ENCODE data around the gene PALM.
"Not testable (repeated sequence)": the region's sequence is repeated elsewhere in the genome, so short reads cannot be mapped to it uniquely, and the experiment has no call there.

DNA sequence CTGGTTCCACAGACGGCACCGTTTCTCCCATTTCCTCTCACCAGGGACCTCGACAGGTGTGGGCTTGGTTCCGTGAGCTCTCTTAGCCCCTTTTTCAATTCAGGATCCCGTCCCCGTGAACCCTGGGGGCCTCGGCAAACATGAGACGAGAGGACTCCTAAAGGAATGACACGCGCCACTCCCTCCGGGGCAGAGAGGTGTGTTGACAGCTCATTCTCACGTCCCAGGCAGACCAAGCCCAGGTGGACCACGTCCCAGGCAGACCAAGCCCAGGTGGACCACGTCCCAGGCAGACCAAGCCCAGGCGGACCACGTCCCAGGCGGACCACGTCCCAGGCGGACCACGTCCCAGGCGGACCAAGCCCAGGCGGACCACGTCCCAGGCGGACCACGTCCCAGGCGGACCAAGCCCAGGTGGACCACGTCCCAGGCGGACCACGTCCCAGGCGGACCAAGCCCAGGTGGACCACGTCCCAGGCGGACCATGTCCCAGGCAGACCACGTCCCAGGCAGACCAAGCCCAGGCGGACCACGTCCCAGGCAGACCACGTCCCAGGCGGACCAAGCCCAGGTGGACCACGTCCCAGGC is 41.7 kb upstream of the PALM start:
- TF ChIP-seq, protein P1, sequence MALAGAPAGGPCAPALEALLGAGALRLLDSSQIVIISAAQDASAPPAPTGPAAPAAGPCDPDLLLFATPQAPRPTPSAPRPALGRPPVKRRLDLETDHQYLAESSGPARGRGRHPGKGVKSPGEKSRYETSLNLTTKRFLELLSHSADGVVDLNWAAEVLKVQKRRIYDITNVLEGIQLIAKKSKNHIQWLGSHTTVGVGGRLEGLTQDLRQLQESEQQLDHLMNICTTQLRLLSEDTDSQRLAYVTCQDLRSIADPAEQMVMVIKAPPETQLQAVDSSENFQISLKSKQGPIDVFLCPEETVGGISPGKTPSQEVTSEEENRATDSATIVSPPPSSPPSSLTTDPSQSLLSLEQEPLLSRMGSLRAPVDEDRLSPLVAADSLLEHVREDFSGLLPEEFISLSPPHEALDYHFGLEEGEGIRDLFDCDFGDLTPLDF (CRISPR knock-in tag; IDR thresholded peaks at IDR 0.05): not testable (repeated sequence)
- TF ChIP-seq CREM (CRISPR knock-in tag; IDR thresholded peaks at IDR 0.05): not testable (repeated sequence)
- TF ChIP-seq, protein P2, sequence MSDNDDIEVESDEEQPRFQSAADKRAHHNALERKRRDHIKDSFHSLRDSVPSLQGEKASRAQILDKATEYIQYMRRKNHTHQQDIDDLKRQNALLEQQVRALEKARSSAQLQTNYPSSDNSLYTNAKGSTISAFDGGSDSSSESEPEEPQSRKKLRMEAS (CRISPR knock-in tag; IDR thresholded peaks at IDR 0.05): not testable (repeated sequence)

Data from WTC11 (cell line).